ENCODE results near the gene PCGF6. TPM values are rescaled to one million over a fixed set of nuclear protein-coding genes. Genes with fewer than 3 reads are reported as not detected.

The PCGF6 gene
- total RNA-seq = 5.4 TPM
- long read RNA-seq, transcript PCGF6-202 (10 exons, 2,230 nt) = major isoform, 16 of 17 reads
- long read RNA-seq, partial matches to known transcripts = 1 of 17 reads
- long read RNA-seq, other reads (novel, unspliced or antisense) = 0 of 17 reads

GRCh38 chr10:103350517-103351260 lies at the start of gene PCGF6:
Gene PCGF6 (minus strand): TSS chr10:103351140. CDS start chr10:103351066, 74 bp downstream.
- no peaks in the 10 kb centered on the region for H3K9me3 ChIP-seq (replicated peaks)
- DNase-seq = peak; percentile 85
- no peaks in the 10 kb centered on the region for H3K27me3 ChIP-seq (ENCODE audit: low read depth)
- H3K4me3 ChIP-seq = peak within 1 kb of the TSS; percentile 91
- H3K36me3 ChIP-seq = peaks cover 34% of the 10 kb centered on the region
- peak; percentile 37 for TF ChIP-seq CTCF (IDR thresholded peaks at IDR 0.05; ENCODE audit: borderline replicate concordance)
- intact Hi-C loops (cut with micrococcal nuclease) = no loop called here
- H3K27ac ChIP-seq (replicated peaks) = peak within 1 kb of the TSS; percentile 86
- H3K4me1 ChIP-seq = peaks cover 24% of the 10 kb centered on the region

- H3K27ac ChIP-seq (replicated peaks) = peak overlapping the region; percentile 95
- intact Hi-C loops (cut with micrococcal nuclease) = no loop called here
- no peak for TF ChIP-seq CTCF (IDR thresholded peaks at IDR 0.05; ENCODE audit: borderline replicate concordance)
- H3K4me3 ChIP-seq = peak overlapping the region; percentile 88
- peaks cover 56% of the 10 kb centered on the region for H3K4me1 ChIP-seq
- no peaks in the 10 kb centered on the region for H3K9me3 ChIP-seq (replicated peaks)
- no peak for DNase-seq
- peaks cover 53% of the 10 kb centered on the region for H3K36me3 ChIP-seq
- no peaks in the 10 kb centered on the region for H3K27me3 ChIP-seq (ENCODE audit: low read depth)
These were observed 46.4 kb upstream of the PCGF6 start for GRCh38 chr10:103397191-103397825.

GRCh38 chr10:103396789-103397087 lies 45.8 kb upstream of the PCGF6 start:
- peak overlapping the region; percentile 95 for H3K27ac ChIP-seq (replicated peaks)
- H3K4me3 ChIP-seq = peak overlapping the region; percentile 88
- H3K4me1 ChIP-seq = peaks cover 56% of the 10 kb centered on the region
- no peak for TF ChIP-seq CTCF (IDR thresholded peaks at IDR 0.05; ENCODE audit: borderline replicate concordance)
- DNase-seq = no peak
- no peaks in the 10 kb centered on the region for H3K27me3 ChIP-seq (ENCODE audit: low read depth)
- H3K36me3 ChIP-seq = peaks cover 53% of the 10 kb centered on the region
- H3K9me3 ChIP-seq (replicated peaks) = no peaks in the 10 kb centered on the region
- intact Hi-C loops (cut with micrococcal nuclease) = no loop called here

GRCh38 chr10:103396067-103396788 lies 45.3 kb upstream of the PCGF6 start, which contains the start of the genes ATP5MK and PDCD11:
Gene ATP5MK (minus strand): TSS chr10:103396475. CDS start chr10:103392457, 4,018 bp downstream.
Gene PDCD11 (plus strand): TSS chr10:103396626. CDS start chr10:103398427, 1,801 bp downstream.
- H3K27me3 ChIP-seq (ENCODE audit: low read depth) = no peaks in the 10 kb centered on the region
- intact Hi-C loops (cut with micrococcal nuclease) = no loop called here
- H3K9me3 ChIP-seq (replicated peaks) = no peaks in the 10 kb centered on the region
- TF ChIP-seq CTCF (IDR thresholded peaks at IDR 0.05; ENCODE audit: borderline replicate concordance) = peak; percentile 31
- peak within 1 kb of the TSS; percentile 95 for H3K27ac ChIP-seq (replicated peaks)
- peaks cover 56% of the 10 kb centered on the region for H3K4me1 ChIP-seq
- peak; percentile 98 for DNase-seq
- H3K4me3 ChIP-seq = peak within 1 kb of the TSS; percentile 88
- H3K36me3 ChIP-seq = peaks cover 53% of the 10 kb centered on the region

GRCh38 chr10:103395754-103396066 lies 44.8 kb upstream of the PCGF6 start:
- no peak for TF ChIP-seq CTCF (IDR thresholded peaks at IDR 0.05; ENCODE audit: borderline replicate concordance)
- Histone ChIP-seq H3K27ac (replicated peaks) (peak overlapping the region; percentile 95), H3K4me1 (peaks cover 56% of the 10 kb centered on the region), H3K36me3 (peaks cover 53% of the 10 kb centered on the region), H3K4me3 (peak overlapping the region; percentile 88), H3K27me3 (ENCODE audit: low read depth) (no peaks in the 10 kb centered on the region), H3K9me3 (replicated peaks) (no peaks in the 10 kb centered on the region)
- DNase-seq = no peak
- intact Hi-C loops (cut with micrococcal nuclease) = no loop called here

Data from left ventricle myocardium inferior (tissue), 1 donor.